Mesothelial cell of epicardium (in vitro differentiated cells): ENCODE results near the gene UBR4. TPM values are rescaled to one million over a fixed set of nuclear protein-coding genes. Genes with fewer than 3 reads are reported as not detected.

Experiments
- DNase-seq, 2 experiments: peaks; one replicate each; pipeline ENCODE4 v3.0.0; 2021; ENCODE audit warnings: low spot score in 2 of 2; ENCODE audit not compliant: unreplicated experiment in 2 of 2
- H3K27ac Mint-ChIP-seq: 2 replicates; pipeline ENCODE4 v1.8.0; 2021; ENCODE audit warnings: mixed read lengths
- H3K27me3 Mint-ChIP-seq: 2 replicates; pipeline ENCODE4 v1.8.0; 2021; ENCODE audit warnings: low read depth, mixed read lengths
- H3K36me3 Mint-ChIP-seq: 2 replicates; pipeline ENCODE4 v1.8.0; 2021; ENCODE audit warnings: mixed read lengths
- H3K4me1 Mint-ChIP-seq: 2 replicates; pipeline ENCODE4 v1.8.0; 2021; ENCODE audit warnings: mixed read lengths
- H3K4me3 Mint-ChIP-seq: 2 replicates; pipeline ENCODE4 v1.8.0; 2021; ENCODE audit warnings: mild to moderate bottlenecking, moderate library complexity, mixed read lengths
- H3K9me3 Mint-ChIP-seq: 2 replicates; pipeline ENCODE4 v1.8.0; 2021; ENCODE audit warnings: mixed read lengths
- CTCF ChIP-seq: fragments of 200-600 bp; sonication (generic); IDR thresholded peaks from one replicate; pipeline ENCODE4 v1.5.0; 2021; ENCODE audit warnings: antibody characterized with exemption; ENCODE audit not compliant: unreplicated experiment
- total RNA-seq: library from RNA; stranded (reverse); gene quantifications from 3 replicates; pipeline ENCODE4 v1.2.1, GENCODE V29; 2021

The UBR4 gene
- total RNA-seq, 1 donor from 2014 or later: 222 TPM

- H3K27ac Mint-ChIP-seq: peak overlapping the region; percentile 78
- H3K9me3 Mint-ChIP-seq: no peaks in the 10 kb centered on the region
- peaks cover 26% of the 10 kb centered on the region for H3K4me1 Mint-ChIP-seq
- no peak overlapping the region for H3K4me3 Mint-ChIP-seq
- no peak for DNase-seq
- H3K27me3 Mint-ChIP-seq: no peaks in the 10 kb centered on the region
- TF ChIP-seq CTCF: no peak
- H3K36me3 Mint-ChIP-seq: peaks cover 62% of the 10 kb centered on the region
Observed at GRCh38 chr1:19166066-19166465, 44.0 kb downstream of the UBR4 start.

GRCh38 chr1:19165501-19165900, 44.6 kb downstream of the UBR4 start:
- no peak for DNase-seq
- Mint-ChIP-seq H3K4me3 (no peak overlapping the region), H3K36me3 (peaks cover 65% of the 10 kb centered on the region), H3K9me3 (no peaks in the 10 kb centered on the region), H3K4me1 (peaks cover 26% of the 10 kb centered on the region), H3K27ac (peak overlapping the region; percentile 97), H3K27me3 (no peaks in the 10 kb centered on the region)
- no peak for TF ChIP-seq CTCF

GRCh38 chr1:19164274-19165015, 45.6 kb downstream of the UBR4 start:
- H3K27ac Mint-ChIP-seq: peak overlapping the region; percentile 97
- H3K4me1 Mint-ChIP-seq: peaks cover 26% of the 10 kb centered on the region
- H3K27me3 Mint-ChIP-seq: no peaks in the 10 kb centered on the region
- TF ChIP-seq CTCF: no peak
- H3K4me3 Mint-ChIP-seq: peak overlapping the region; percentile 11
- no peaks in the 10 kb centered on the region for H3K9me3 Mint-ChIP-seq
- peak in 1 of 2 experiments; percentile 39 for DNase-seq
- H3K36me3 Mint-ChIP-seq: peaks cover 68% of the 10 kb centered on the region

GRCh38 chr1:19163261-19163660, 46.8 kb downstream of the UBR4 start:
- H3K4me3 Mint-ChIP-seq: no peak overlapping the region

GRCh38 chr1:19160831-19161230, 49.2 kb downstream of the UBR4 start:
- Mint-ChIP-seq H3K4me3 (no peak overlapping the region), H3K4me1 (peaks cover 21% of the 10 kb centered on the region), H3K27me3 (no peaks in the 10 kb centered on the region), H3K9me3 (no peaks in the 10 kb centered on the region), H3K27ac (no peak overlapping the region), H3K36me3 (peaks cover 55% of the 10 kb centered on the region)
- no peak for DNase-seq
- TF ChIP-seq CTCF: no peak

More at GRCh38 chr1:19163261-19163660, 46.8 kb downstream of the UBR4 start:
- H3K9me3 Mint-ChIP-seq: no peaks in the 10 kb centered on the region
- no peaks in the 10 kb centered on the region for H3K27me3 Mint-ChIP-seq
- TF ChIP-seq CTCF: no peak
- peak overlapping the region; percentile 97 for H3K27ac Mint-ChIP-seq
- DNase-seq: no peak
- peaks cover 62% of the 10 kb centered on the region for H3K36me3 Mint-ChIP-seq
- peaks cover 26% of the 10 kb centered on the region for H3K4me1 Mint-ChIP-seq
